ENCODE results near the gene CLCN4. TPM values are rescaled to one million over a fixed set of nuclear protein-coding genes. Genes with fewer than 3 reads are reported as not detected.
A peak's percentile ranks its signal among the peaks of the same experiment; 100 is the strongest.

Gene CLCN4
- 2.6 TPM for total RNA-seq
- long read RNA-seq, full-length matches to known transcripts: 2 of 3 reads
- long read RNA-seq, partial matches to known transcripts: 0 of 3 reads
- long read RNA-seq, other reads (novel, unspliced or antisense): 1 of 3 reads

DNA sequence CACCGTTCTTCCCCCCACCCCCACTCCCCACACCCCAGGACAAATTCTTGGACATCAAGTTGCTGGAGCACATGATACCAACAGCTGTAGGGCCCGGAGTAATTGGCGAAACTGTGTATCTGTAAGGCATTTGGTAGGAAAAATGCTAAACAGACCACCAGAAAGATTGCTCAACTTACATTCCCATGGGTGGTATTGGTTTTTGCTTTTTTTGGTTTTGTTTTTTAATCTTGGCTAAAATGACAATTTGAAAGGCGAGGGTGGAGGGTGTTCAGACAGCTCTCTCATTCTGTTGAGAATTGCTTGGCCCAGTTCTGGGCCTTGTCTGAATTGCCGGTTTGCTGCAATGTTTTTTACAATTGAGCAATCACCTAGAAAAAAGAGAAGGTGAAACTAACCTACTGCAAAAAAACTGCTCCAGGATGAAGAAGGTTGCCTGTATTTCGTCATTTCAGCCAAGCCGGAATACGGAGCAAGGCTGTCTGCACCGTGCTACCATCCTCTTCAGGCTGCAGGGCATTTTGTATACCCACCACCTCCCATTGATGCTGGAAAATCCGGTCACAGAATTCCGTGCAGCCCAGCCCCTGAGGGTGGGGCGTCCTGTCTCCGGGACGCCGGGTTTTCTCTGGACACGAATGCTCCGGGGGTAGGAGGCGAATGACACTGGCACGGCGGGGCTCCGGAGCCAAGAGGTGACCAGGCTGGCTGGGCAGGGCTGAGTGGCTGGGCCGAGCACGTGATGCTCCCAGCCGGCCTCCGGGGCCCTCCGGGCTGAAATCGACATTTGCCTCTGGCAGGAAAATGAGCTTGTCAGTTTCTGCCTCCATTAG is at the start of gene CLCN4:
Gene CLCN4, plus strand, starts transcription at position 777 of the 833 bp plus-strand sequence. CDS start 28,058 bp downstream, outside the sequence.
- peak; percentile 88 for DNase-seq (ENCODE audit: low spot score)

DNA sequence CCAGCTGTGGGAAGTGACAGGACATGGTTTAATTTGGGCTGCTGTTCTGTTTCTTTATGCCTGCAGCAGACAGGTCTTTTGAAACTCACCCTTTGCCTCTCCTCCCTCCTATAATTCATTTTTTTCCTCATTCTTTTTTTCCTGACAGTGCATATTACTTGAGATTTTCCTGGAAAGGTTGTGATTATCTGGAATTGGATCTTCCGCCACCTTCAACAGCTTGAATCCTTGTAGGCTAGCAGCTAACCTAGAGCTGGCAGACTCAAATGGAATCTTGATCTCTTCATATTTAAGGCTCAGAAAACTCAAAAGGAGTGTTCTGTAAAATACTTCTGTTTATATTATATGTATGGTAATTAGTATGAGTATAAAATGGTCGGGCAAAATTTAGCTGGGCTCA is 49.3 kb upstream of the CLCN4 start:
- DNase-seq (ENCODE audit: low spot score): no peak

- DNase-seq (ENCODE audit: low spot score): no peak
These were observed 48.5 kb upstream of the CLCN4 start for GRCh38 chrX:10108288-10108687.

GRCh38 chrX:10109695-10110094 is 47.1 kb upstream of the CLCN4 start:
- DNase-seq (ENCODE audit: low spot score): no peak

DNA sequence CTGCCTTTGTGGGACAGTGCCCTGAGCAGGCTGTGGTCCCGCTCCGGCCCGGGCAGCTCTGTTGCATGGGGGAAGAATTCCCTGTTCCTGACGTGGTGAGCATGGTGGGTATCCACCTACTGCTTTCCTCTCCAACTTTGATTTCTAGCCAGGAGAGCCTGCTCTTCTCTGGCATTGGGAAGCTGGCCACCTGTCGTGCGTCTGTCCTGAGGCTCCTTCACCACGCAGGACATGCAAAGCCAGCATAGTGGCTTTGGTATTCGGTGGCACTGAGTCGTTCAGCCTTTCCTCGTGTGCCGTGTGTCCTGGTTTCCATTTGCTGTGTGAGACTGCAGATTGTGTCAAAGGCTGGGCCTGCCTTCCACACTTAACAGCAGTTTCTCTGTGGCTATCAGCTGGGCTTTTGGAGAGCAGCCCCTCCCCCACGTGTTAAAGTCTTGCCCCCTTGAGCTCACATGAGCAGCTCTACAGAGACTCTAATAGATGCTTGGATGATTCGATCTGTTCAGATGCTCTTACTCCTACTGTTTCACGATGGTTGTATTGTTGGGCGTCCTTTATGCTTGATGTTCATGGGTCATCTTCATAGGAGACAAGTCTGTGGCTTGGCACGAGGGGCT is 46.3 kb upstream of the CLCN4 start:
- no peak for DNase-seq (ENCODE audit: low spot score)

DNA sequence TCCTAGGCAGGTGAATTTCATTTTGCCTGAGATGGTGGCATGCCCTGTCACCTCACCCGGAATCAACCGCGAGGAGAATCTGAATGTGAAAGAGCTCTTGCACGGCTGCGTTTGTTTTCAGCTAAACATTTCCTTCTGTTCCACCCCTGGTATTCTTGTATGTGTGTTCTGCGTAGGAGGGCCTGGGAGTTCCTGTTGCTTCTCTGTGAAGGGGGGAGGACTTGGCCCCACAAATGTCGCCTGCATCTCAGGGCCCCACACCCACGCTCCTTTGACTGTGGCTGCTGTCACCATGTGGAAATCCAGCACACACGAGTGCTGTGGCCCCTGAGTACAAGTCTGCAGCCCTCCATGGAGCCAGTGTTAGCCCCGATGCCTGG is 45.8 kb upstream of the CLCN4 start:
- no peak for DNase-seq (ENCODE audit: low spot score)

DNA sequence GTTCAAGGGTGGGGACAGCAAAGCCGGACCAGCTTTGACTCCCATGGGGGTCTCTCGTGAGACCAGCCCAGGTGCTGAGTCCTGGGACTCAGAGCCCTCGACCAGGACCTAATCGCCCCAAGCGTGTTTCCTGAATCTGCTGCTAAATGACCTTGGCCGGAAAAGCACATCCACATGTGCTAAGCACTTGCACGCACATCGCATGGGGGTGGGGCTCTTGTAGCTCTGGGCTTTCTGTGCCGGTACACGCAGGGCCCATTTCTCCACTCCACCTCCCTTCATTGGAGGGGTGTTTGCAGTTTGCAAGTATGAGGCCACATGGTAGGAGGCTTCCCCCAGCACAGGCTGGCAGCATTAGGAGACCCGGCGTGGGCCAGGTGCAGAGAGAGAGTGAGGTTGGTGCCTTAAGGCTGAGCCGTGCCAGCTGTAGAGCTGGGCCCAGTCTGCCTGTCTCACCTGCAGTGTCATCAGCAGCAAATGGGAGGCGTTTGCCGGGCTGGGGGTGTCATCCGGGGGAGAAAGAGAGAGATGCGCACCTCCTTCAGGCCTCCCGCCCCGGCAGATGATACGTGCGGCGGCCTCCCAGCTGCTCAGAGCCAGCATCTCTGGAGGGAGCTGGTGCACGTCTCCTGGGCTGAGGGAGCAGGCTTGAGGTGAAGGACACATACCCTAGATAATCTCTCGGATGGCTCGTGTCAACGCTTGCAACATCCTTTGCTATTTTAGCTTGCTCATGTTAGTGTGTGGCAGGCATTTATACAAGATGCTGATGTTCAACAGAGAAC is 45.2 kb upstream of the CLCN4 start:
- no peak for DNase-seq (ENCODE audit: low spot score)

DNA sequence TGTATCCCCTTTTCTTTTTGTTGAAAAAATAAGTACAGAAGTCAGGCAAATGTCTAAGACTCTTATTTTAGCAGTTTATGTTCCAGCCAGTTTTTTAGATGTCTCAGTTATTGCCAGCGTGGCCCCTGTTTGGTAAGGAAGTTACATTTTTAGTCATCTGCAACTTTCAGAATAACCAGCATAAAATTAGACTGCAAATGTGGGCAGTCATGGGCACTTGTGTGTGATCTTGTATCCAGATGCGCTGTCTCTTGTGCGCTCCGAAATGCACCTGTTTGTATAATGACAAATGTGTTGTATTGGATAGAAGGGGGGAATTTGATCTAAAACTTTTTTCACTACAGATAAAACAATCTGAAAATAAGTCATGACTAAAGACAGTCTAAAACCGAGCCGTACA is 44.3 kb upstream of the CLCN4 start:
- no peak for DNase-seq (ENCODE audit: low spot score)

DNA sequence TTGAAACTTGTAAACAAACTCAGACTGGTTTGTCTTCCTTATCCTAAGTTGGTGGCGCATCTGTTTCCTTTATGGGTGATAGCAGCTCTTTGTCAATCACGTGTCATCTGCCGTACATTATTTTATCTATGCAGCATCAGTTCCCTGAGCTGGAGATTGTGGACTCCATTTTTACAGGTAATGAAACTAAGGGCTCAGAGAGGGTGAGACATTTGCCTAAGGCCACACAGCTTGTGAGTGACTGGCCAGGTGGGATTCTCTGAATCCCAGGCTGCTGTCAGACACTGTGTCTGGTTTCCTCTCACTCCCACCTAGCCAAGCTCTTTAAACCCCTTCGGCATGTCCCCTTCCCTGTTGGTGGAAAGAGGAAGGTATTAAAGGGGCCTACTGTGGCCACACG is 41.7 kb upstream of the CLCN4 start:
- DNase-seq (ENCODE audit: low spot score): no peak

GRCh38 chrX:10117301-10117700 is 39.5 kb upstream of the CLCN4 start:
- DNase-seq (ENCODE audit: low spot score): no peak

GRCh38 chrX:10117864-10118377 is 38.9 kb upstream of the CLCN4 start:
- DNase-seq (ENCODE audit: low spot score): no peak

DNA sequence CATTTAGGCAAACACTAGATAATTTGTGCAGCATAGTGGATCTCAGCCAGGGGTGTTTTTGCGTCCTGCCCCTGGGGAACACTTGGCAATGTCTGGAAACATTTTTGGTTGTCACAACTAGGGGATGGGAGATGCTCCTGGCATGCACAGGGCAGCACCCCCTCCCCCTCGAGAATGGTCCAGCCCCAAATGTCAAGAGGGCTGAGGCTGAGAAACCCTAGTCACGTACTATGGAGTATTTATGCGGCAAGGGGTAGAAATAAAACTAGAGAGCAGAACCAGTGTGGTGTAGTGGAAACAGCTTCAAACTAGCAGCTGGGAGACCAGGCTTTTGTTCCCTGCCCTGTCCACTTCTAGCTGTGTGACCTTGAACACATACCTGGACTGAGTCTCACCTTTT is 38.2 kb upstream of the CLCN4 start:
- DNase-seq (ENCODE audit: low spot score): no peak

DNA sequence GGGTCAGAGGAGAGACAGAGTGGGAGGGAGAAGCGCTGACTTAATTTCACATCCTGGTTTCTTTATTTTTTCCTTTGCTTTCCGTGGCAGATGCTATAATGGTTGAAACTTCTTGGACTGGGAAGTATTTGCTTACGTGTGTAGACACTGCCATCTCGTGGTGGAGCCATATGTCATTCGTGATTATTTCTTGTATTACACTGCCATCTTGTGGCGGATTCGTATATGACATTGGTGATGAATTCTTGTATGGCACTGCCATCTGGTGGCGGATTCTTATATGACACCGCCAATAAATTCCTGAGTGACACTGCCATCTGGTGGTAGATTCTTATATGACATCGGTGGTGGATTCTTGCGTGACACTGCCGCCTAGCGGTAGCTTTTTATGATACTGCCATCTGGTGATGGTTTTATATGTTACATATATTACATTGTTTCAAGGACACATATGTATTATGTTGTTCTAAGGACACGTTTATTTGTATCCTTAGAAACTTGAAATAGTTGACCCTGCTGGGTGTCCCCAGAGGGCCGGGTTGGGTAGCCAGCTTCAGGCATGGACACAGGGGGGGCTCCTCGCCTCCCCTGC is 37.3 kb upstream of the CLCN4 start:
- DNase-seq (ENCODE audit: low spot score): no peak

- no peak for DNase-seq (ENCODE audit: low spot score)
These were observed 36.4 kb upstream of the CLCN4 start for GRCh38 chrX:10120331-10120730.

DNA sequence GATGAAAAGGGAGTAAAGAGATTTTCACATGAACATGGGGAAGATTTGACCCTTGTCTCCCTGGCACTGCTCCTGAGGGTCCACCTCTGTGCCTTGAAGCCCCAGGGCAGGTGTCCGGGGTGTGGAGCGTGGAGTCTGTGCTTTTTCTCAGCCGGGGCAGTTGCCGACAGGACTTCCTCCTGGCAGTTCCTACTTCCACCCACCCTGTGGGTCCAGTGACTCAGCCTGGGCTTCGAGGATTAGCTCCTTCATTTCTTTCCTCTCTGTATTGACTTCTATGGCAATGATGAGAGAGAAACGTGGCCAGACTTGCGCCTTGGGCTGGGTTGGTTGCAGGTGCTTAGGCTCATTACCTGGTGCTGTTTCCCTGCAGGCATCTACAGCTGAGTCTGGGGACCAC is 35.9 kb upstream of the CLCN4 start:
- DNase-seq (ENCODE audit: low spot score): no peak

- no peak for DNase-seq (ENCODE audit: low spot score)
These were observed 35.0 kb upstream of the CLCN4 start for GRCh38 chrX:10121787-10122186.

- no peak for DNase-seq (ENCODE audit: low spot score)
These were observed 32.1 kb upstream of the CLCN4 start for GRCh38 chrX:10124506-10125247.

- DNase-seq (ENCODE audit: low spot score): no peak
These were observed 31.5 kb upstream of the CLCN4 start for GRCh38 chrX:10125248-10125615.

DNA sequence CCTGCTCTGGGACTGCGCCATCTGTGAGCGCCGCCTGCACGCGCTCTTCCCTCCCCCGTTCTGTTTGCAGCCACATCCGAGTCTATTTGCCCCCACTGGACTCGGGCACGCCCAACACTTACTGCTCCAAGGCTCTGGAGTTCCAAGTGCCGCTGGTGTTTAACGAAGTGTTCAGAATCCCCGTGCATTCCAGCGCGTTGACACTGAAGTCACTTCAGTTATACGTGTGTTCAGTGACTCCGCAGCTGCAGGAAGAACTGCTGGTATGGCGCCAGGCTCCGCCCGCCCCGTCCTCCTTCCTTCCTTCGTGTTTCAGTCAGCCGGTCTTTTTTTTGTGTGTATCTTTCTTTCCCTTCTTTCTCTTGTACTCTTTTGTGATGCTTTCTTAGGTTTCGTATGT is 30.7 kb upstream of the CLCN4 start:
- no peak for DNase-seq (ENCODE audit: low spot score)

DNA sequence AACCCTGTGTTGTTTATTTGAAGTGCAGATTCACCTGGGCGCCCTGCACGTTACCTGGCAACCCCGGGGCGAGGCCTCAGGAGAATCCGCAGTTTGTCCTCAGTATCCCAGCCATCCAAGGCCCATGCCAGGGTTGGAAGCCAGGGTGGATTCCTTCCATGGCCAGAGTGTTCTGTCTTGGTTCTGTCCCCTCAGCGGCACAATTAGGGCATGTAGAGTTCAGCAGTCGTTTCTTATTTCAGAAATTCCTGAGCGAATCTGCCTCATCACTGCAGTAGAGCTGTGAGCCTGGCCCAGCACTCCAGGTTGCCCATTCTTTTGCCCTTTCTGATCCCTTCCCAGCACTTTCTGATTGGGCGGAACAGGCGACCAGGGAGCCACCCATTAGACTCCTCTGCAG is 29.9 kb upstream of the CLCN4 start:
- DNase-seq (ENCODE audit: low spot score): no peak

DNA sequence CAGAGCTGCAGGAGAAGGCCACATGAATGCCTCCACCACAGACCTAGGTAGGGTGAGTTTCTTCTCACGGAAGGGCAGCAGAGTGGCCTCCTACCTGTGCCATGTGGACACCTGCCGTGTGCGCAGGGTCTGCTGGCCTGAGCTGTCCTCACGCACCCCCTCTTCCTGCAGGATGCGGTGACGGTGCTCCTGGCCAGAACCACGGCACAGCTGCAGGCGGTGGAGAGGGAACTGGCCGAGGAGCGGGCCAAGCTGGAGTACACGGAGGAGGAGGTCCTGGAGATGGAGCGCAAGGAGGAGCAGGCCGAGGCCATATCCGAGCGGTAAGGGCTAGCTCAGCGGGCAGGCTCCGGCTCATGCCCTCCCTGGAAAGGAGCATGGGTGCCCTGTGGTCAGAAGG is 28.4 kb upstream of the CLCN4 start:
- DNase-seq (ENCODE audit: low spot score): no peak

Data from mesenteric fat pad (tissue), 1 donor.